H4 (cell line): ENCODE measurements around the gene METTL26. TPM values are rescaled to one million over a fixed set of nuclear protein-coding genes. Genes with fewer than 3 reads are reported as not detected.

Source experiments
- DNase-seq: peaks from one replicate; pipeline ENCODE4 v3.0.0-alpha.2; 2015; ENCODE audit warnings: low spot score
- total RNA-seq: library from RNA; depleted of rRNA; stranded (reverse); fragments of >200 nt; shearing (Covaris generic); gene quantifications from 2 replicates; pipeline ENCODE4 v1.2.3, GENCODE V29; 2014

Gene METTL26
- total RNA-seq, 1 experiment from 2014 or later = 85.7 TPM

DNA sequence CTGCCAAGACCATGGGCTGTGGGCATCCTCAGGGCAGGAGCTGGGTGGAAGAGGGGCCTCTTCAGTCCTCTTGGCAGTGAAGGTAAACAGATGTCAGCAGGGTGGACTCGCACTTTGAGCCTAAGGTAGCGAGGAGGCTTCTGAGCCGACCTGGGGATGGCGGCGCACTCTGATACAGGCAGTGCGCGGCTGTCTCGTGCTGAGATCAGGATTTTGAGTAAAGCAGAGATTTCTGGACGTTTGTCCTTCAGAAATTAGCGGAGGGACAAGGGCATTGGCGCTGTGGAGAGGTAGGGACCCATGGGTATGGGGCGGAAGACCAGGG, 39.4 kb downstream of the METTL26 start:
- no peak for DNase-seq

DNA sequence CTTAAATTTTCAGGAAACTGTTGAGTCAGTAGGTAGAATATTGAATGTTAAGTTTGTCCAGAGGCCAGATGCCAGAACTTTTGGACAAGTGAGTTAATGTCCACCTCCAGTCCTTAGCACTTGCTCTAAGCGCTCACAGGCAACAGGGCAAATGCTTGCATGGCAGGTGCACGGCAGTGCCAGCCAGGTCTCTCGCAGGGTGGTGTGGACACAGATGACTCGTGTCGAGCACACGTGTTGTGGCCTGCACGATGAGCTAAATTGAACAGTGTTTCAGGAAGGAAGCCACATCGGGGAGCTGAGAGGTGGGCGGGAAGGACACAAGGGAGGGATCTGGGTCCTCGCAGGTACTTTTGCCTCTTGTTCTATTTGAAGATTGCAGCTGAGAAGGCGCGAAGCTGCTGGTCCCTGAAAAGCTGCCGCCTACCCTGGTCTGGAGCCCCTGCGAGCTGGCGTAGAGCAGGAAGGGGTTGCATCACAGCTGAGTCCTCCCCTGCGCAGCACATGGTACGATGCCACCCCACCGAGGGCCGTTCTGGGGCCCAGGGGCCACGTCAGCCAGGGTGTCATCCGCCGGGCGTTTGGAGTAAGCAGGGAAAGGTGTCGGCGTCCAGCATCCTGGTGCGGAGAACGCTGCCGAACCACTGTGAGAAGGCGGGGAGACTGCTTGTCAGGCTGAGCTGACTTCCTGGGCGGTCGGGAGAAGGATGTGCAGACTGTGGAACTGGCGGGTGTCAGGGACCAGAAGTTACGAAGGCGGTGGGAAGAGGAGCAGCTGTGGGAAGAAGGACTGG, 40.0 kb downstream of the METTL26 start:
- DNase-seq = no peak

DNA sequence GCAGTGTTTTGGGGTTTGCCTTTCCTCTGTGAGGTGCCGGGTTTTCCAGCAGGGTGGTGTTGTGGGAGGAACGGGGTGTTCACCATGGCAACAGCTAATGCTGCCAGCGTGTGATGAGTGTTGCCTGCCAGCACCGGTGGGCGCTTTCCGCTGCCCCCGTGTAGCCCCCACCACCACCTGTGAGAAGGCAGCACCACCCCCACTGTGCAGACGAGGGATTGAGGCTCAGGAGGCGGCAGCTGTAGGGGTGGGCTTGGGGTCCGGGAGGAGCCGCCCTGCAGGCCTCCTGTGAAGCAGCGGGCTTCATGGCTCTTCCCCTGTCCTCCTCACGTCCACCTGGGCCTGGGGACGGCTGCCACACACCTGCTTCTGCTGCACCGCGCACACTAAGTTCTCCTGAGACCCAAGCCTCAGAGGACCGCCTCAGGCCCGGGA, 41.0 kb downstream of the METTL26 start:
- no peak for DNase-seq

DNA sequence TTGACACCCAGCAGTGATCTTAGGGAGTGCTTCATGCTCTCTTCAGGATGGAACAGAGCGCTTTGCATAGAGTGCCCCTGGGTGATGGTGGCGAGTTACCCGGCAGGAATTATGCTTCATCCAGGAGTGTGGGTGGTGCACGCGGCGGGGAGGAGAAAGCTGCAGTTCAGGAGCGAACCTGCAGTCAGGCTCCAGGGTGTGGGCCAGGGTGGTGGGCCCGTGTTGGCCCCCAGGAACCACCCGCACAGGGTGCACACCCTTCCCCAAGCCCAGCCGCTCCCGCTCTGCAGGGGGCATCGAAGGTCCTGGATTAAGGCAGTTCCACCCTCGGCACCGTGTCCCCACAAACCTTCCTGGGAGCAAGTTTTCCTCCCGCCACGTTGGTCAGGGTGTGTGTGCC, 42.3 kb downstream of the METTL26 start:
- no peak for DNase-seq

DNA sequence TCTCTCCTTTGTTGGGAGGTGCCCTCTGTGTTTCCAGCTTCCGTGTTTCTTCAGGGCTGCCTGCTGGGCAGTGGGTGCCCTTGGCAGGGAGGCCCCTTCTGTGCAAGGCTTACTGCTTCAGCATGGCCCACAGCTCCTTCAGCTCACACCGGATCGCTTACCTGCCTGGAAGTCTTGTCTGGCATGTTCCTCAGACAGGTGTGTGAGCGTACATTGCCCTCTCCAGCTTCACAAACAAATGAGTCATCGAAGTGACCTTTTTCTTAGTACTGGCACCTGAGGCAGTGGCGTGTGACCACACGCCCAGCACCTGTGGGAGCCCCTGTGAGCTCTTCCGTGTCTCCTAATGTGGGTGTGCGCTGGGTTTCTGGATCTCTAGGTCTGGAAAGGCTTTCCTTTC, 42.7 kb downstream of the METTL26 start:
- no peak for DNase-seq

DNA sequence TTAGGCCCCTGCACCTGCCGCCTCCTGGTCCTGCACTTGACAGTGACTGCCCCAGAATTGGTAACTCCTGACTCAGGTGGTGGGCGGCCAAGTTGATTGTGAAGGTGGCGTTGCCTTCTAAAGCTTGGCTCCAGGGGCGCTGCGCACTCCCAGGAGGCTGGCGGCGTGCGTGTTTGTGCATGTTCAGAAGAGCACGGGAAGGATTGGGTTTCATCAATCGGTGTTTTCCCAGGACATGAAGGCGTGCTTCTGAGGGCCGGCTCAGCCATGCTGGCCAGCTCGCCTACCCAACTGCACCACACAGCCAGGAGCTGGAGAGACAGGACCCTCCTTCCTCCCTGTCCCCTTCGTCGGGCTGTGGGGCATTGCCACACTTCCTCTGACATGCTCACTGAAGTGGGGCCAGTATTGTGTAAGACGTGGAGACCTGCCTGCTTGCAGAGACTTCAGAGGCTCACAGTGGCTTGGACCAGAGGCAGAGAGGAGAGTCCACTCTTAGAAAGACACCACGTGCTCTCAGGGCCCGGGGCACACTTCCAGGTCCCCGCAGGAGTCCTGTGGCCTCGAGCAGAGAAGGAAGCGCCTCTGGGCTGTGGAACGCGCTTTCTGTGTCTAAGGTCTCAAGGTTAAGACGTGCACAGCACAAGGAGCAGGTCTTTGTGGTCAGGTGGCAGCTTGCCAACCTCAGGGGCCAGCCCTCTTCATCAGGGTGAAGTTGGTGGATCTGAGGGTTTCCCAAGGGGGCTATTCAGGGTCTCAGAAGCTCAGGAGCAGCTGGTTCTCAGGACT, 43.4 kb downstream of the METTL26 start:
- no peak for DNase-seq

DNA sequence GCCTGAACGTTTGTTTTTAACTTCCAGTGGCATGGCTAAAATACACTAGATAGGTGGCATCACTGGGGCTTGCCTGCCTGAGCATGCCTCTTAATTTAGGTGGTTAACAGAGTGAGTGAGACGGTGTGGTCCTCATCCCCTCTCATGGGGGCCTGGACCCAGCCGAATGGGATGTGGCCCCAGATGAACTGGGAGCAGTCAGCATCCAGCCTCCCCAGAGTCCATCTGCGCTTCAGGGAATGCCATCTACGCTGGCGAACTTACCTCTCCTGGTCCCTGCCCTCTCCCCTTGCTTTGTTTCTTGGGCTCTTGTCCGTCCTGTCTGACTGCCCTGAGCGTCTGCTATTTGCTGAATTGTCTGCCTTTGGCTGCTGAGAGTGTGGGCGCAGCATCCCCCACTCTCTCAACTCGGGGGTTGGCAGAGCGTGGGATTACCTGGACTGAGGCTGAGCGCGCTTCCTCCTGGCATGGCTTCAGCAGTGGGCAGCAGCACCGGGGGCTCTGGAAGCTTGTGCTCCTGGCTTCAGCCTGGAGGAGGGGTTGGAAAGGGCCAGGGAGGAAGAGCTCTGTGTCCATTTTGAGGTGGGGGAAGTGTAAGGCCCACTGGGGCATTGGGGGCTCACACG, 44.1 kb downstream of the METTL26 start:
- no peak for DNase-seq

DNA sequence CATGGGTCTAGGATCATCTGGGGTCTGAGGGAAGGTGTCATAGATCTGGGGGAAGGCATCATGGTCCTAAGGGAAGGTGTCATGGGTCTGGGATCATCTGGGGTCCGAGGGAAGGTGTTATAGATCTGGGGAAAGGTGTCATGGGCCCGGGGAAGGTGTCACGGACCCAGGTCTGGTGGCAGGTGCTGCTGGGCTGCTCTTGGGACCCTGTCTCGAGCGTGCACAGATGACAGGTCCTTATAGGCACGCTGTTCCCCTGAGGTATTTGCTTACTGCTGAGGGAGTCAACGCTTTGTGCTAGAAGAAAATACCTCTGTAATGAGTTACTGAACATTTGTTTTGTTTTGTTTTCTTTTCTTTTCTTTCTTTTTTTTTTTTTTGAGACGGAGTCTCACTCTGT, 44.9 kb downstream of the METTL26 start:
- DNase-seq = no peak

DNA sequence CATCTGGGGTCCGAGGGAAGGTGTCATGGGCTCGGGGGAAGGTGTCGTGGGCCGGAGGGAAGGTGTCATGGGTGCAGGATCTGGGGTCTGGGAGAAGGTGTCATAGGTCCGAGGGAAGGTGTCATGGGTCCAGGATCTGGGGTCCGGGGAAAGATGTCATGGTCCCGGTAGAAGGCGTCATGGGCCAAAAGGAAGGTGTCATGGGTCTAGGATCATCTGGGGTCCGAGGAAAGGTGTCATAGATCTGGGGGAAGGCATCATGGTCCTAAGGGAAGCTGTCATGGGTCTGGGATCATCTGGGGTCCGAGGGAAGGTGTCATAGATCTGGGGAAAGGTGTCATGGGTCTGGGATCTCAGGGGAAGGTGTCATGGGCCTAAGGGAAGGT, 45.3 kb downstream of the METTL26 start:
- DNase-seq = no peak

DNA sequence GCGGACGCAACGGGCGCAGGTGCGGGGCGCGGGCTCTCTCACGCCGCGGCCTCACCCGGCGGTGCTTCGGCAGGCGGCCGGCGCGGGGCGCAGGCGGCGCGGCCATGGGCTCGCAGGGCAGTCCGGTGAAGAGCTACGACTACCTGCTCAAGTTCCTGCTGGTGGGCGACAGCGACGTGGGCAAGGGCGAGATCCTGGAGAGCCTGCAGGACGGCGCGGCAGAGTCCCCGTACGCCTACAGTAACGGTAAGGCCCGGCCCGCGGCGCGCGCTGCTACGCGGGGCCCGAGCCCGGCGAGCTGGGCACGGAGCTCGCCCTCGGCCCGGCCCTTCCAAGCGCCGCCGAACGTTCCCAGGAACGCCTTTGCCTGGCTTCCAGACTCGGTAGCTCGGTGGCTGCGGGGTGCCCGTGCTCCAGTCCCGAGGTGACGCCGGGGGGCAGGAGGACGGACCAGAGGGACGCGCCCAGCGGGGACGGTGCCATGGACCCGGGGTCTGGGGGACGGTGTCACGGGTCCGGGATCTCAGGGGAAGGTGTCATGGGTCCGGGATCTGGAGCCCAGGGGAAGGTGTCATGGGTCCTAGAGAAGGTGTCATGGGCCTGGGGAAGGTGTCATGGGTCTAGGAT, 45.8 kb downstream of the METTL26 start:
- DNase-seq = no peak

DNA sequence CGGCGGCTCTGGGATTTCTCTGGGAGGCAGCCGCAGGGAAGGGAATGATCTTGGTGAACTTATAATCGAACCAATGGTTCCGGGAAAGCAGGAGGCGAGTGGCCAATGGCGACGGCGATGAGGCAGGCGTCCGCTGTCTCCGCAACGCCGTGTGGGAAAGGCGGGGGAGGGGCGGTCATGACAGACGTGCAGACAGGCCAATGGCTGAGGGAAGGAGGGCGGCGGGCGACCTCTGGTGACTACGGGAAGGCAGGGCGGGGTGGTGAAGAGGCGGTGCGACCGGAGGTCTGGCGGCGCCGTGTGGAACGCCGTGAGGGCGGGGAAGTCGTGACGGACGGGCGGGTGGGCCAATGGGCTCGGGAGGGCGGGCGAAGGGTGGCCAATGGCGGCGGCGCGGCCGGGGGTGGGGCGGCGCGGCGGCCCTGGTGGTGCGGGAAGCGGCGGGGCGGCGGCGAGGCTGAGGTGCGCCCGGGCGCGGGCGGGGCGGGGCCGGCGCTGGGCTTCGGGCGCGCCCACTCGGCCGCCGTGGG, 46.4 kb downstream of the METTL26 start, which contains the start of gene RAB40C:
Gene RAB40C (plus strand): TSS at position 409 of the 530 bp plus-strand sequence. CDS start 226 bp downstream, outside the sequence.
- peak; percentile 94 for DNase-seq

DNA sequence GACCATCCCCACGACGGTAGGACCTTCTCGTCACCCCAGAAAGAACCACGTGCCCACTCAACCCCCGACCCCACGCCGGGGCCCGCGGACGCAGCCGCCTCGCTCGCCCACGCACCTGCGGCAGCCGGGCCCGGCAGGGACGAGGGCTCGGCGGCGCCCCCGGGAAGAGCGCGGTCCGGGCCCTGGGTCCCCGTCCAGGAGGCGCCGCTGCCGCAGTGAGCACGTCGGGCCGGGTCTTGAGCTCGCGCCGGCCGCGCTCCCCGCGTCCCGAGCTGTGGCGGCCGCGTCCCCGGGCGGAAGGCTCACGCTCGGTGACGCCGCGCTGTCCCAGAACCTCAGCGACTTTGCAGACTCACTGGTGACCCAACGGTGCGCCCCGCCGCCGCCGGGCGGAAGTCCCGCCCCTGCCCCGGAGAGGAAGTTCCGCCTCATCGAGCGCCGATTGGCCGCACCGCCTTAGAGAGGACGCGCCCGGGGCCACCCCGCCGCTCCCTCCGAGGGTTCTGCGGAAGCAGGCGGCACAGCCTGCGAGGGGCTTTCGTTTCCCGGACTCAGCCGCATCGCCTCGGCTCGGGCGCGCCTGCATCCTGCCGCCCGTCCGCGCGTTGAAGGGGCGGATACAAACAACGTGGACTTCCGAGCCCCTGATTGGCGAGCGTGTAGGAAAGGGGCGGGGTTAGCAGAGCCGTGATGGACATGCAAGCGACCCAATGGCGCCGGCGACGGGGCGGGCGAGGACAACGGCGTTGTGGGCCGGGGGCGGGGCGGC, 47.0 kb downstream of the METTL26 start:
- peak; percentile 81 for DNase-seq

DNA sequence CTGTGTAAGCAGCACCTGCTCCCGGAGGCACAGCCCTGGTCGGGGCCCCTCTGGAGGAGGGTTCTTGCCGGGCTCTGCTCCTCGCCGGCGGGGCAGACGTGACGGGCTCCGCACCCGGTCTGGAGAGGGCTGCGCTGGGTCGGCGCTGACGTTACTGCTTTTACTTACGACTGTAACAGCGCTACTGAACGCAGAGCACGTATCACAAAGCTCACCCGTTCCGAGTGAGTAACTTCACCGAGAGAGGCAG, 47.5 kb downstream of the METTL26 start:
- no peak for DNase-seq

DNA sequence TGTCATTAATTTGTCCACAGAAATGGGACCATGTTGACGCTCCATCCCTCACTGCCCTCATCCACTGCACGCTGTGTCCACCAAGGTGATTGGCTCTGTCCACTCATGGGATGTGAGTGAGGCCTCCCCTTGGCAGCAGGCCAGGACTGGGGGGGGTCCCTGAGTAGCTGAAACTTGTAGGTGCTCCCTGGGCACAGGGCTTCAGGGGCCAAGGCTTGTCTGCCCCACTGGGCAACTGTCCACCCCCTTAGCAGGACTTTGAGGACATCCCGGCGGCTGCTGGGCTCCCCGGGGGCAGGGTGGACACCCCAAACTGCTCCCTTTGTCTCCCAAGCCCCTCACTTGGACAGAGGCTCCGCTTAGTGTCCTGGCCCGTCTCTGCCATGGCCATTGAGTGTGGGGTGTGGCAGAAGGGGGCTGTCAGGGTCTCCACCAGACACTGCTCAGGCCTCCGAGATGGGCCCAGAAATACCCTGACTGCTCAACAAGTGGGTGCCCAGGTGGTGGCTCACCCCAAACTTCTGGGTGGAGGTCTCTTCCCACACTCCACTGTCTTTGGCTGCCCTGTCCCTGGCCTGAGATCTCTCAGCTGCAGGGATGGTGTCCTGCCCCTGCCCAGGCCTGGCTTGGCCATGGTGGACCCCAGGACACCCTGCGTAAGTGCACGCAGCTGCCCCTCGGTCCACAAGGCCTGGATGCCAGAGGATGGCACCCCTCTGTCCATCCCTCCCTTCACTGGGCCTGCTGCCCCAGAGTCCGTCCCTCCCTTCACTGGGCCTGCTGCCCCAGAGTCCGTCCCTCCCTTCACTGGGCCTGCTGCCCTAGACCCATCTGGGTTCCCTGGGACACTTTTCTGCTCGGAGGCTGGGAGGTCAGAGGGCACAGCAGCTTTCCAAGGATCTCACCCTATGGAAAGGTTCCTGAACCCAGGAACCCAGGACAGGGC, 49.2 kb downstream of the METTL26 start:
- no peak for DNase-seq

DNA sequence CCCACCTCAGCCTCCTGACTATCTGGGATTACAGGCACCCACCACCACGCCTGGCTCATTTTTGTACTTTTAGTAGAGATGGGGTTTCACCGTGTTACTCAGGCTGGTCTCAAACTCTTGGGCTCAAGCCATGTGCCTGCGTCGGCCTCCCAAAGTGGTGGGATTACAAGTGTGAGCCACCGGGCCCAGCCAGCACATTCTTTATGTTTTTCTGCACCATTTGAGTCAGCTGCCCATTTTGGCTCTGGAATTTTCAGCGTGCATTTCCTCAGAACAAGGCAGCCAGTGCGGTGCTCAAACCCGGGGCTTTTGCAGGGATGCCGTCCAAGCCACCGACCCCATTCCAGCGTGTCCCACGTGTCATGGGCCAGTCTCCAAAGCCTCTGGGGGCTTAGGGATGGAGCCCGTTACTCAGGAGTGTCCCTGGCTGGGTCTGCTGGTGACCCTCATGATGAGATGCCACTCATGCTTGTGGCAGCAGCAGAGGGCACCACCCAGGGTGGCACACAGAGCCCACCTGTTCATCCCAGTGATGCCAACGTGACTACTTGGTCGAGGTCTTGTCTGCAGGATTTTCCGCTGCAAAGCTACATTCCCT, 50.0 kb downstream of the METTL26 start:
- DNase-seq = no peak

DNA sequence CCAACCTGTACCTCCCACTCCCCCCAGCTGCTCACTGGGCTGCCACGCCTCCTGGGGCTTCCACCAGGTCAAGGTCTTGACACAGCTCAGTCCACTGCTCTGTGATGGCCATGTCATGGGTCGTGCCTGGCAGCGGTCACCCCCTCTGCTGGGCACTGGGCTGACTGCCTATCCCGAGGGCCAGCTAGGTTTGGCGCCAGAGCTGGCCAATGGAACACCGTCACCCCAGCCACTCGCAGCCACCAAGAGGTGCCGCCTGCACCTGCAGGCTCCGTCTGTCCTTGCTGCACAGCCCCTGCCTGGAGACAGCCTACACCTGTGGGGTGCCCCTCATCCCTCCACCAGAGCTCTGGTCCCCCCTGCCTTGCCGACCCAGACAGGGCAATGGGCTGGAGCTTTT, 50.8 kb downstream of the METTL26 start:
- DNase-seq = no peak
